ENCODE results near the gene CETN2.
"Not testable (repeated sequence)": the region's sequence is repeated elsewhere in the genome, so short reads cannot be mapped to it uniquely, and the experiment has no call there.

CETN2 gene

DNA sequence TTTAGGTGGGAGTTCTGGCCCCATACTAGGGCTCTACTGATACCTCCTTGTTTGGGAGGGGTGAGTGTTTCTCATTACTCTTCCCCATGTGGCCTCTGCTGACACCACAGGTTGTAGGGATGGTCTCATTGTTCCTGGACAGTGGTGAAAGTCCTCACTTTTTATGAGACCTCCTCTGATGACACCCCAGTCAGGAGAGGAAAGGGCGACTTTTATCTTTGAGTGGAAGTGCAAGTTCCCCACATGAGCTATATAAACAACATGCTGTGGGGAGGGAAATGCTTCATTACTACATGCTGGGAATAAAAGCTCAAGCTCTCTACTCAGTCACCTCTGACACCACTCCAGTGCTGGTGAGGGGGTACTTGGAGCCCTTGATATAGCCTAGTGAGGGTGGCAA is 31.6 kb downstream of the CETN2 start:
- TF ChIP-seq, protein P1, sequence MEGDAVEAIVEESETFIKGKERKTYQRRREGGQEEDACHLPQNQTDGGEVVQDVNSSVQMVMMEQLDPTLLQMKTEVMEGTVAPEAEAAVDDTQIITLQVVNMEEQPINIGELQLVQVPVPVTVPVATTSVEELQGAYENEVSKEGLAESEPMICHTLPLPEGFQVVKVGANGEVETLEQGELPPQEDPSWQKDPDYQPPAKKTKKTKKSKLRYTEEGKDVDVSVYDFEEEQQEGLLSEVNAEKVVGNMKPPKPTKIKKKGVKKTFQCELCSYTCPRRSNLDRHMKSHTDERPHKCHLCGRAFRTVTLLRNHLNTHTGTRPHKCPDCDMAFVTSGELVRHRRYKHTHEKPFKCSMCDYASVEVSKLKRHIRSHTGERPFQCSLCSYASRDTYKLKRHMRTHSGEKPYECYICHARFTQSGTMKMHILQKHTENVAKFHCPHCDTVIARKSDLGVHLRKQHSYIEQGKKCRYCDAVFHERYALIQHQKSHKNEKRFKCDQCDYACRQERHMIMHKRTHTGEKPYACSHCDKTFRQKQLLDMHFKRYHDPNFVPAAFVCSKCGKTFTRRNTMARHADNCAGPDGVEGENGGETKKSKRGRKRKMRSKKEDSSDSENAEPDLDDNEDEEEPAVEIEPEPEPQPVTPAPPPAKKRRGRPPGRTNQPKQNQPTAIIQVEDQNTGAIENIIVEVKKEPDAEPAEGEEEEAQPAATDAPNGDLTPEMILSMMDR (IDR thresholded peaks at IDR 0.05): no peak
- no peaks in the 10 kb centered on the region for H3K27me3 ChIP-seq (ENCODE audit: control insufficient read depth, insufficient read depth, low read length)
- H2AFZ ChIP-seq: no peak overlapping the region
- H3K9me3 ChIP-seq (ENCODE audit: control insufficient read depth, low read length): no peaks in the 10 kb centered on the region
- H3K9ac ChIP-seq: no peak overlapping the region
- H3K36me3 ChIP-seq (ENCODE audit: control insufficient read depth, insufficient read depth, low read length): no peaks in the 10 kb centered on the region
- H3K4me1 ChIP-seq: no peaks in the 10 kb centered on the region
- H3K79me2 ChIP-seq: no peaks in the 10 kb centered on the region
- no peak overlapping the region for H3K4me3 ChIP-seq (ENCODE audit: low read depth, low read length)
- H3K4me2 ChIP-seq (ENCODE audit: low read length): no peak overlapping the region
- H3K27ac ChIP-seq: no peak overlapping the region

DNA sequence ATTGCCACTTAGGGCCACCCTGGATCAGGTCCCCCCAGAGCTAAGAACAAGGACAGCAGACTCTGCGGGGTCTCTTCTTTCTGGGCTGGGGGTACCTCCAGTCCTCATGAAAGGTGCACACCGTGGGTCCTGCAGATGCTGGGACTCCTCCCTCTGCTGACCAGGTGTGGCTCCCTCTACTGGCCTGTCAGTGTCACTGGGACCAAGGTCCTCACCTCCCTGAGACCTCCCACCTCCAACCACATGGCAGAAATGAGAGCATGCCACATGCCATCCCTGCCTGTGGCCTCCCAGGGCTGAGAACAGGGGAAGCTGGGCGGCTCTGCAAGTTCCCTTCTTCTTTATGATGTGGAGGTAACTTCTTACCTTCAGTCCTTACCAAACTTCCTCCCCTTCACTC is 43.5 kb downstream of the CETN2 start:
- H3K4me3 ChIP-seq (ENCODE audit: low read depth, low read length); H3K4me2 ChIP-seq (ENCODE audit: low read length); H2AFZ ChIP-seq; H3K4me1 ChIP-seq; H3K9ac ChIP-seq; H3K79me2 ChIP-seq; H3K27ac ChIP-seq; H3K36me3 ChIP-seq (ENCODE audit: control insufficient read depth, insufficient read depth, low read length); H3K9me3 ChIP-seq (ENCODE audit: control insufficient read depth, low read length); H3K27me3 ChIP-seq (ENCODE audit: control insufficient read depth, insufficient read depth, low read length): not testable (repeated sequence)

Measured in parathyroid adenoma (tissue), 2 donors.